Gastrocnemius medialis (tissue), 4 donors: ENCODE results near the gene MAGI1. TPM values are rescaled to one million over a fixed set of nuclear protein-coding genes. Genes with fewer than 3 reads are reported as not detected.

ENCODE experiments used
- ATAC-seq, 2 donors: fragments of 150-250 bp; one replicate each; pipeline ENCODE4 v1.9.1; 2016
- DNase-seq, 2 donors: peaks; one replicate each; pipeline ENCODE4 v3.0.0-alpha.2; 2019
- H3K27ac ChIP-seq, 4 donors: fragments of 200-600 bp; sonication (generic); 1 replicate in 1 of 4; 2 replicates in 3 of 4; pipeline ENCODE4 v1.5.1; 2016 to 2018; ENCODE audit warnings: mild to moderate bottlenecking in 2 of 4, moderate library complexity in 1 of 4
- H3K27me3 ChIP-seq, 3 donors: fragments of 200-600 bp; sonication (generic) in 2 of 3; 1 replicate in 1 of 3; 2 replicates in 2 of 3; pipeline versions ENCODE4 v1.5.1 to v1.6.0; 2016 to 2019; ENCODE audit warnings: mild to moderate bottlenecking in 1 of 3, moderate library complexity in 1 of 3
- H3K36me3 ChIP-seq, 2 donors: fragments of 200-600 bp; sonication (generic) in 1 of 2; one replicate each; pipeline ENCODE4 v1.5.1; 2017 to 2018
- H3K4me1 ChIP-seq, 2 donors: fragments of 200-600 bp; sonication (generic) in 1 of 2; one replicate each; pipeline ENCODE4 v1.5.1; 2016 to 2017; ENCODE audit warnings: mild to moderate bottlenecking in 2 of 2
- H3K4me3 ChIP-seq, 4 donors: fragments of 200-600 bp; sonication (generic) in 3 of 4; 1 replicate in 1 of 4; 2 replicates in 3 of 4; pipeline ENCODE4 v1.5.1; 2016 to 2019; ENCODE audit warnings: mild to moderate bottlenecking in 2 of 4
- H3K9me3 ChIP-seq, 3 donors: fragments of 200-600 bp; sonication (generic) in 2 of 3; 1 replicate in 1 of 3; 2 replicates in 2 of 3; pipeline ENCODE4 v1.5.1; 2016 to 2019
- CTCF ChIP-seq, 5 experiments: fragments of 450-650 bp in 3 of 5; fragments of 200-600 bp in 2 of 5; sonication (generic) in 2 of 5; IDR thresholded peaks in 4 of 5; conservative IDR thresholded peaks in 1 of 5; 1 replicate in 4 of 5; 2 replicates in 1 of 5; pipeline ENCODE4 v1.5.1; 2016 to 2019; ENCODE audit warnings: antibody characterized with exemption in 5 of 5, mild to moderate bottlenecking in 3 of 5, moderate library complexity in 3 of 5
- POLR2A ChIP-seq, 2 donors: fragments of 450-650 bp; IDR thresholded peaks; one replicate each; pipeline ENCODE4 v1.6.1; 2017; ENCODE audit warnings: antibody characterized with exemption in 2 of 2, mild to moderate bottlenecking in 2 of 2, moderate library complexity in 2 of 2
- in situ Hi-C, 4 donors: fragments of 200-750 bp; cut with MboI; loops; one replicate each; pipeline versions ENCODE4 v1.15.0 to v1.8.0; 2017; ENCODE audit warnings: low sequenced_read_pairs in 4 of 4
- intact Hi-C: fragments of 100-400 bp; cut with DNase I; formaldehyde crosslinking; loops from one replicate; pipeline ENCODE4 v1.15.1; 2023; ENCODE audit warnings: low total_unique reads
- total RNA-seq, 4 donors: library from RNA; depleted of rRNA; stranded (reverse); fragments of >200 nt; gene quantifications; one replicate each; pipeline versions ENCODE4 v1.1.0 to v1.2.3, GENCODE V29; 2016

Gene MAGI1
- total RNA-seq, 4 donors from 2014 or later, result 2.6 to 7.5 (median 3.9) TPM

DNA sequence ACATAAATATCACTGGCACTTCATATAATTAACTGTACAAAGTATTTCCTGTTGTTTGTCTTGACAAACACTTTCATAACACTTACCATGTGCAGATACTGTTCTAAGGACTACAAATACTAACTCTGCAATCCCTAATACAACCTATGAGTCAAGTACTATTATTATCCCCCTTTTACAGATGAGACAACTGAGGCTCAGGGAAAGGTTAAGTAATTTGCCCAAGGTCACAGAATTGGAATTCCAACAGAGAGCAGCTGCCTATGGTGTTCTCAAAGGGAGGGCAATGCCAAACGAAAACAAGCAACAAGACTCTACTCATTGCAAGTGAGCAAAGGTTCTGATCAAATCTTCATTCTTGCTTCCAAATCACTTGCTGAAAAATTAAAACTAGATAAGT is 85.9 kb downstream of the MAGI1 start:
- peaks cover 35 to 42% of the 10 kb centered on the region in 2 donors for H3K4me1 ChIP-seq
- in situ Hi-C loops, result no loop called here

DNA sequence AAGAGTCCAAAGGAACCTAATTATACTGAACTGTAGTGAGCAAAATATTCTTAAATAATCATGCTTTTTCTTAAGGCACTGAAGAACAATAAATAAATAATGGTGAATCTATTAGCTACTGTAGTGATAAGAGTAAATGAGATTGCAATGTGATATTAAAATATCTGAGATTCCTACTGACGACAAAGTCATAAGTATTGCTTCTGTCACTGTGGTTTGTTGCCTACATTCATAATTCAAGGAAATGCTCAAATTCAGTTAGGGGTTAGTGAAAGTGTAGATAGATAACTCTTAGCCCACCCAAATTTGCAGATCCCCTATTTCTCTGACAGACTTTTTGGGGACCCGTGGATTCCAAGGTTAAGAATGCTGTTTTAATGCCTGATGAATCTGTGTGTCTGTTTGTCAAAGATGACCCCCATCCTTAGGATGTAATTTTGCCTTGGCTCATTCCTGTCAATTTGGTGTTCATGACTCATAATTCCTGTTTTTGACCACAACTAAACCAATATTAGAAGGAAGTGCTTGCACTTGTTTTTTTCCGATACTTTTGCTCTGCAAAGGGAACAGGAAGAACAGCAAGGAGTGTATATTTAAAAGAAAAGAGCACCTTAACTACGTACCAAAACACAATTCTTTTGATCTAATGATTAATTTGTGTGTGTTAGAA is 86.7 kb downstream of the MAGI1 start:
- no peaks in the 10 kb centered on the region for H3K27me3 ChIP-seq
- intact Hi-C loops (loop anchor here (10.0 kb wide), 1 partner anchor 163 kb away; no protein-coding TSS in a partner anchor), in situ Hi-C loops (no loop called here)
- no peaks in the 10 kb centered on the region for H3K36me3 ChIP-seq
- no peak for ATAC-seq
- peak overlapping the region; percentile 42 to 75 (median 64) for H3K27ac ChIP-seq
- no peak for TF ChIP-seq POLR2A (IDR thresholded peaks at IDR 0.05)
- TF ChIP-seq CTCF (IDR thresholded peaks at IDR 0.05 in 4 of 5, conservative IDR thresholded peaks at IDR 0.05 in 1 of 5), result no peak
- H3K4me1 ChIP-seq, result peaks cover 36 to 47% of the 10 kb centered on the region in 2 donors
- no peaks in the 10 kb centered on the region for H3K9me3 ChIP-seq
- DNase-seq, result no peak
- no peak overlapping the region for H3K4me3 ChIP-seq

More for the DNA sequence above, 85.9 kb downstream of the MAGI1 start:
- no peaks in the 10 kb centered on the region for H3K36me3 ChIP-seq
- H3K27me3 ChIP-seq, result no peaks in the 10 kb centered on the region
- ATAC-seq (no peak), DNase-seq (no peak)
- intact Hi-C loops, result loop anchor here (10.0 kb wide), 1 partner anchor 162 kb away; no protein-coding TSS in a partner anchor
- no peaks in the 10 kb centered on the region for H3K9me3 ChIP-seq
- H3K27ac ChIP-seq, result peak overlapping the region; percentile 42 to 75 (median 64)
- no peak overlapping the region for H3K4me3 ChIP-seq
- no peak for TF ChIP-seq POLR2A (IDR thresholded peaks at IDR 0.05)
- TF ChIP-seq CTCF (IDR thresholded peaks at IDR 0.05 in 4 of 5, conservative IDR thresholded peaks at IDR 0.05 in 1 of 5), result no peak

GRCh38 chr3:65950340-65951326 is 88.1 kb downstream of the MAGI1 start:
- Histone ChIP-seq H3K27ac (peak overlapping the region in 1 of 4 donors; percentile 16), H3K4me3 (no peak overlapping the region), H3K9me3 (no peaks in the 10 kb centered on the region), H3K4me1 (peaks cover 43 to 57% of the 10 kb centered on the region in 2 donors), H3K27me3 (no peaks in the 10 kb centered on the region), H3K36me3 (no peaks in the 10 kb centered on the region)
- ATAC-seq, result no peak
- intact Hi-C loops, result loop anchor here (10.0 kb wide), 1 partner anchor 164 kb away; no protein-coding TSS in a partner anchor
- in situ Hi-C loops, result no loop called here
- DNase-seq, result no peak
- TF ChIP-seq POLR2A (IDR thresholded peaks at IDR 0.05), result no peak
- no peak for TF ChIP-seq CTCF (IDR thresholded peaks at IDR 0.05 in 4 of 5, conservative IDR thresholded peaks at IDR 0.05 in 1 of 5)

- ATAC-seq, result peak; percentile 40 to 47
- no peaks in the 10 kb centered on the region for H3K9me3 ChIP-seq
- no peak overlapping the region for H3K4me3 ChIP-seq
- H3K36me3 ChIP-seq, result no peaks in the 10 kb centered on the region
- peaks cover 45 to 50% of the 10 kb centered on the region in 2 donors for H3K4me1 ChIP-seq
- intact Hi-C loops (no loop called here), in situ Hi-C loops (no loop called here)
- no peak for DNase-seq
- TF ChIP-seq POLR2A (IDR thresholded peaks at IDR 0.05) (no peak), CTCF (IDR thresholded peaks at IDR 0.05 in 4 of 5, conservative IDR thresholded peaks at IDR 0.05 in 1 of 5) (no peak)
- H3K27me3 ChIP-seq, result no peaks in the 10 kb centered on the region
- H3K27ac ChIP-seq, result peak overlapping the region; percentile 33 to 67 (median 45)
Observed at GRCh38 chr3:65948841-65949573, 89.7 kb downstream of the MAGI1 start.
